Nephron progenitor cell (in vitro differentiated cells): Measurements from ENCODE around the gene CLP1.

ENCODE experiments used
- DNase-seq: peaks from one replicate; pipeline ENCODE4 v3.0.0; 2021
- H3K27ac Mint-ChIP-seq: 2 replicates; pipeline ENCODE4 v1.8.0; 2021; ENCODE audit warnings: mild to moderate bottlenecking, moderate library complexity, mixed read lengths
- H3K27me3 Mint-ChIP-seq: 2 replicates; pipeline ENCODE4 v1.8.0; 2021; ENCODE audit warnings: mild to moderate bottlenecking, low read depth, mixed read lengths; ENCODE audit not compliant: poor library complexity
- H3K36me3 Mint-ChIP-seq: 2 replicates; pipeline ENCODE4 v1.8.0; 2021; ENCODE audit warnings: low read depth, mixed read lengths
- H3K4me1 Mint-ChIP-seq: 2 replicates; pipeline ENCODE4 v1.8.0; 2021; ENCODE audit warnings: mixed read lengths
- H3K4me3 Mint-ChIP-seq: 2 replicates; pipeline ENCODE4 v1.8.0; 2021; ENCODE audit warnings: mild to moderate bottlenecking, moderate library complexity, mixed read lengths
- H3K9me3 Mint-ChIP-seq: 2 replicates; pipeline ENCODE4 v1.8.0; 2021; ENCODE audit warnings: mild to moderate bottlenecking, moderate library complexity, mixed read lengths
- TF ChIP-seq, protein P1 (sequence below): fragments of 200-600 bp; sonication (generic); IDR thresholded peaks from 2 replicates; pipeline ENCODE4 v1.5.0; 2021; ENCODE audit warnings: antibody characterized with exemption

The CLP1 gene

DNA sequence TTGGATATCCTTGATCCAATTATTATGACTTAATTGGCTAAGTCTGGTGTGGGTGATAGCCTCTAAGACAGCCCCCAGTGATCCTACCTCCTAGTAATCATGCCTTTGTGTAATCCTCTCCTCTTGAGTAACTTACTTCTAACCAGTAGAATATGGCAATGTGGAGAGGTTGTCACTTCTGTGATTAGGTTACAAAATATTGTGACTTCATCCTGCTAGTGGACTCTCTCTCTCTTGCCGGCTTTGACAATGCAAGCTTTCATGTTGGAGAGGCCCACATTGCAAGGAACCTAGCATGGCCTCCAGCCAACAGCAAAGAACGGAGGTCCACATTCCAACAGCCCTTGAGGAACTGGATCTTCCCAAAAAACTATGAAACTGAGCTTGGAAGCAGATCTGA, 27.4 kb upstream of the CLP1 start:
- H3K36me3 Mint-ChIP-seq = peaks cover 12% of the 10 kb centered on the region
- no peak overlapping the region for H3K4me3 Mint-ChIP-seq
- no peak overlapping the region for H3K27ac Mint-ChIP-seq
- no peaks in the 10 kb centered on the region for H3K9me3 Mint-ChIP-seq
- H3K4me1 Mint-ChIP-seq = peaks cover 44% of the 10 kb centered on the region
- DNase-seq = no peak
- H3K27me3 Mint-ChIP-seq = peaks cover 6% of the 10 kb centered on the region
- TF ChIP-seq, protein P1, sequence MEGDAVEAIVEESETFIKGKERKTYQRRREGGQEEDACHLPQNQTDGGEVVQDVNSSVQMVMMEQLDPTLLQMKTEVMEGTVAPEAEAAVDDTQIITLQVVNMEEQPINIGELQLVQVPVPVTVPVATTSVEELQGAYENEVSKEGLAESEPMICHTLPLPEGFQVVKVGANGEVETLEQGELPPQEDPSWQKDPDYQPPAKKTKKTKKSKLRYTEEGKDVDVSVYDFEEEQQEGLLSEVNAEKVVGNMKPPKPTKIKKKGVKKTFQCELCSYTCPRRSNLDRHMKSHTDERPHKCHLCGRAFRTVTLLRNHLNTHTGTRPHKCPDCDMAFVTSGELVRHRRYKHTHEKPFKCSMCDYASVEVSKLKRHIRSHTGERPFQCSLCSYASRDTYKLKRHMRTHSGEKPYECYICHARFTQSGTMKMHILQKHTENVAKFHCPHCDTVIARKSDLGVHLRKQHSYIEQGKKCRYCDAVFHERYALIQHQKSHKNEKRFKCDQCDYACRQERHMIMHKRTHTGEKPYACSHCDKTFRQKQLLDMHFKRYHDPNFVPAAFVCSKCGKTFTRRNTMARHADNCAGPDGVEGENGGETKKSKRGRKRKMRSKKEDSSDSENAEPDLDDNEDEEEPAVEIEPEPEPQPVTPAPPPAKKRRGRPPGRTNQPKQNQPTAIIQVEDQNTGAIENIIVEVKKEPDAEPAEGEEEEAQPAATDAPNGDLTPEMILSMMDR = no peak

DNA sequence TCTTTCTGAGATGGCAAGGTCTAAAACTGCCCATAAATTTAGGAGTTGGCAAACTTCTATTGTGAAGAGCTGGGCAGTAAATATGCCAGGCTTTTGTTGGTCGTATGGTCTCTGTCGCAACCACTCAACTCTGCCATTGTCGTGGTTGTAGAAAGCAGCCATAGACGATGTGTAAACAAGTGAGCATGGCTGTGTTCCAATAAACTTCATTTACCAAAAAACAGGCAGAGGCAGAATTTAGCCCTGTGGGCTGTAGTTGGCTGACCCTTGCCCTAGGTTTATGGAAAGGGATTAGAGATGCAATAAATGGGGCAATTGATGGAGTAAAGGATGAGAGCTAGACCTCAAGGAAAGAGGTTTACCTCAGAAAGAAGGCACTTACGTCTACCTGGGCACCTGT, 25.4 kb upstream of the CLP1 start:
- TF ChIP-seq, protein P1 = no peak
- Mint-ChIP-seq H3K4me3 (no peak overlapping the region), H3K27ac (no peak overlapping the region), H3K27me3 (peaks cover 6% of the 10 kb centered on the region), H3K4me1 (peaks cover 53% of the 10 kb centered on the region), H3K36me3 (peaks cover 12% of the 10 kb centered on the region), H3K9me3 (no peaks in the 10 kb centered on the region)
- DNase-seq = no peak

DNA sequence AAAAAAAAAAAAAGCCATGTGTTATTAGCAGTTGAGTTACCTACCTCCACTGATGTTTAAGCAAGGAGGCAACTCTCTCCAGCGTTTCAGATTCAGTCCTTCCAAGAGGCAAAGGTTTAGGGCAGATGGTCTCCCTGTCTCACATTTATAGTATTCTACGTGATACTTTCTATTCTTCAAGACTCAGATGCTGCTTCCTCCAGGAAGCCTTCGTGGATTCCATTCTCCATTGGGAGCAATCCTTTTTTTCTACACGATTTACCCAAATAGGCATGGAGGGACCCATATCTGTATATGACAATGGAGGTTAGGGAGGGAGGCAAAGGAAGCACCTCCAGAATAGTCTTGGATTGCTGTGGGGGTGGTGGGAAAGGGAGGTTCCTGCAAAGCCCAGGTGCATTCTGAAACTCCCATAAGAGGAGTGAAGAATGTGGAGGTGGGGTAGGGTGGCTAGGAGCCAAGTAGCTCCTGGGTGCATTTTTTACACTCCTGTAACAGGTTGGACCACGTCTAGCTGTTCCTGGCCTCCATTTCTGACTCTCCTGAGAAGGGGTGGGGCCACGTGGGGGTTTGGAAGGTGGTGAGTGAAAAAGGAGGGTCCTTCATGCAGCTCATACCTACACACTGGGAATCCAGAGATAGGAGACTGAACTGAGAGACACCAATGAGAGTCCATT, 24.0 kb upstream of the CLP1 start:
- TF ChIP-seq, protein P1 = no peak
- Mint-ChIP-seq H3K36me3 (peaks cover 7% of the 10 kb centered on the region), H3K27me3 (peaks cover 6% of the 10 kb centered on the region), H3K4me3 (no peak overlapping the region), H3K9me3 (no peaks in the 10 kb centered on the region), H3K27ac (no peak overlapping the region), H3K4me1 (peaks cover 52% of the 10 kb centered on the region)
- no peak for DNase-seq

DNA sequence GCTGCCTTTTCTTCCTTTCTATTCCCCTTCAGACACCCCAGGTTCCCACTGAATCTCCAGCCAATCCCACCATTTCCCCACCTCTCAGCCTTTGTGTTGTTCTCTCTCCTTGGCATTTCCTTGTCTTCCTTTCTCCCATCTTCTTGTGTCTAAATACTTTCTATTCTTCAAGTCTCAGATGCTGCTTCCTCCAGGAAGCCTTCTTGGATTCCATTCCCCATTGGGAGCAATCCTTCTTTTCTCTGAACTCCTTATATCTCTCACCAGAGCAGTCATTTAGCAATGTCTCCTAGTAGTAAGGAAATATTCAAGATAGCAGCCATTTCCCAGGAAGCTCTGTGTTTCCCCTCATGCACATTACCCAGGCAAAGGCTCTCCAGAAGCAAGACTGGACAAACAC, 23.3 kb upstream of the CLP1 start:
- Mint-ChIP-seq H3K27ac (peak overlapping the region; percentile 6), H3K9me3 (no peaks in the 10 kb centered on the region), H3K27me3 (peaks cover 5% of the 10 kb centered on the region), H3K4me1 (peaks cover 44% of the 10 kb centered on the region), H3K36me3 (peaks cover 1% of the 10 kb centered on the region), H3K4me3 (no peak overlapping the region)
- no peak for DNase-seq
- TF ChIP-seq, protein P1 = no peak

DNA sequence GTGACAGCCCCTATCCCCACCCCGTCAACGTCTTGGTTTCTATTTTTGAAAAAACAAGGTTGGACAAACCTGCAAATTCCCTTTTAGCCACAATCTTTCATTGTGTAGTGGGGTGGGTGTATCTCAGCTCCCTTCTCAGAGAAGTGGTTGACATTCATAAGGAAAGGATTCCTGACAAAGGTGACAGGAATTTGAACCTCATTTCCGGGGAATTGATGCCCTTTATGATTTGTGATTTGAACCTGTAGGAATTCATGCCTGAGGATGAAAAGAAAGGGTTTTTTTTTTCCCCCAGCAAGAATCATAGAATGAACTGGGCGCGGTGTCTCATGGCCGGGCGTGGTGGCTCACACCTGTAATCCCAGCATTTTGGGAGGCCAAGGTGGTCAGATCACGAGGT, 22.3 kb upstream of the CLP1 start:
- peaks cover 4% of the 10 kb centered on the region for H3K27me3 Mint-ChIP-seq
- no peak overlapping the region for H3K4me3 Mint-ChIP-seq
- H3K9me3 Mint-ChIP-seq = no peaks in the 10 kb centered on the region
- DNase-seq = no peak
- TF ChIP-seq, protein P1 = no peak
- H3K27ac Mint-ChIP-seq = no peak overlapping the region
- no peaks in the 10 kb centered on the region for H3K36me3 Mint-ChIP-seq
- H3K4me1 Mint-ChIP-seq = peaks cover 42% of the 10 kb centered on the region

DNA sequence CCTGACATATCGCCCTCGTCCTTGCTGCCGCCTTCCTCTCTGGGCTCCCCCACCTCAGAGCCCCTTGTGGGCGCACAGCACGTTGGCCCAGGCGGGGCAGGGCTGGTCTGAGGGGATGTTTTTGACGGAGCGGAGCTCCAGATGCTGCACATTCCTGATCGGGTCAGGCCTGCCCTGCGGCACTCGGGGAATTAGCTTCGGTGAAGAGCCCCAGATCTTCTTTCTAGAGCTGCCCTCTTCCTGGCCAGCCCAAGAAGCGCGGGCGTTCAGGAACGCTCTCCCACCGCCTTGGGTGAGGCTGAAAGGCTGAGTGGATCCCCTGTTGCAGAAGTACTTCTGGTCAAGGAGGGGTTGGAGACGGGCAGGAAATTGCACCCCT, 19.9 kb upstream of the CLP1 start:
- Mint-ChIP-seq H3K9me3 (no peaks in the 10 kb centered on the region), H3K4me1 (peaks cover 47% of the 10 kb centered on the region), H3K27ac (peak overlapping the region; percentile 100), H3K4me3 (peak overlapping the region; percentile 100), H3K36me3 (peaks cover 20% of the 10 kb centered on the region), H3K27me3 (peaks cover 4% of the 10 kb centered on the region)
- peak; percentile 63 for DNase-seq
- TF ChIP-seq, protein P1 = no peak
